ENCODE results near the gene KCNAB3.

The KCNAB3 gene

GRCh38 chr17:7940034-7940433 lies 10.4 kb upstream of the KCNAB3 start:
- no peak for DNase-seq

GRCh38 chr17:7935859-7936258 lies 6.2 kb upstream of the KCNAB3 start:
- no peak for DNase-seq

- no peak for DNase-seq
Observed at GRCh38 chr17:7932949-7933348, 3.3 kb upstream of the KCNAB3 start.

- DNase-seq: no peak
Observed at GRCh38 chr17:7932483-7932891, 2.8 kb upstream of the KCNAB3 start.

GRCh38 chr17:7931709-7932482 lies 2.2 kb upstream of the KCNAB3 start, which contains the start of the genes CNTROB and TRAPPC1:
Gene CNTROB, plus strand, starts transcription at chr17:7932206. Its CDS starts 874 bp downstream, at chr17:7933080.
Gene TRAPPC1, minus strand, starts transcription at chr17:7931946. Its CDS starts 117 bp downstream, at chr17:7931829.
- DNase-seq: peak; percentile 99

- DNase-seq: no peak
Observed at GRCh38 chr17:7930841-7931631, 1.4 kb upstream of the KCNAB3 start.

GRCh38 chr17:7927596-7927995 lies 2.1 kb downstream of the KCNAB3 start:
- no peak for DNase-seq

GRCh38 chr17:7922845-7923628 lies 6.6 kb downstream of the KCNAB3 start:
- peak; percentile 74 for DNase-seq

- no peak for DNase-seq
Observed at GRCh38 chr17:7922269-7922844, 7.3 kb downstream of the KCNAB3 start.

- DNase-seq: no peak
Observed at GRCh38 chr17:7916808-7917207, 12.8 kb downstream of the KCNAB3 start.

GRCh38 chr17:7916385-7916682 lies 13.3 kb downstream of the KCNAB3 start:
- DNase-seq: no peak

GRCh38 chr17:7915611-7916384 lies 13.9 kb downstream of the KCNAB3 start, which contains the start of gene RNF227:
Gene RNF227, minus strand, starts transcription at chr17:7916289. Its CDS starts 94 bp downstream, at chr17:7916195.
- DNase-seq: peak; percentile 74

- DNase-seq: no peak
Observed at GRCh38 chr17:7915179-7915610, 14.5 kb downstream of the KCNAB3 start.

- DNase-seq: no peak
Observed at GRCh38 chr17:7912927-7913524, 16.6 kb downstream of the KCNAB3 start.

- no peak for DNase-seq
Observed at GRCh38 chr17:7911116-7911515, 18.5 kb downstream of the KCNAB3 start.

- no peak for DNase-seq
Observed at GRCh38 chr17:7910711-7911110, 18.9 kb downstream of the KCNAB3 start.

GRCh38 chr17:7910281-7910680 lies 19.4 kb downstream of the KCNAB3 start:
- DNase-seq: no peak

GRCh38 chr17:7909089-7909488 lies 20.6 kb downstream of the KCNAB3 start:
- DNase-seq: no peak

- no peak for DNase-seq
Observed at GRCh38 chr17:7903154-7904103, 26.2 kb downstream of the KCNAB3 start.

- no peak for DNase-seq
Observed at GRCh38 chr17:7897773-7898172, 31.9 kb downstream of the KCNAB3 start.

All from activated effector memory CD4-positive, alpha-beta T cell treated with Interleukin-2 at 50 U/mL for 16 hours (primary cell).